Measurements from ENCODE around the gene ARL4A. TPM values are rescaled to one million over a fixed set of nuclear protein-coding genes. Genes with fewer than 3 reads are reported as not detected.

The ARL4A gene
- total and polyA plus RNA-seq, 2 of the 13 experiments (the other 11 are each of a cell fraction or from before 2014, with no cell fraction given): 10.8 to 25.6 TPM

GRCh38 chr7:12689451-12689850 lies 2.0 kb downstream of the ARL4A start (continued):
- TF ChIP-seq ARID5B (CRISPR knock-in tag; IDR thresholded peaks at IDR 0.05): no peak
- no peak for TF ChIP-seq ZZZ3 (CRISPR knock-in tag; IDR thresholded peaks at IDR 0.05; ENCODE audit: borderline replicate concordance)
- no peak for TF ChIP-seq ATF7 (IDR thresholded peaks at IDR 0.05)
- no peak for TF ChIP-seq ATF7 (CRISPR knock-in tag; IDR thresholded peaks at IDR 0.05)
- TF ChIP-seq ZBTB14 (CRISPR knock-in tag; IDR thresholded peaks at IDR 0.05): no peak
- TF ChIP-seq ZNF770 (CRISPR knock-in tag; IDR thresholded peaks at IDR 0.05): no peak
- no peak for TF ChIP-seq TBL1XR1 (IDR thresholded peaks at IDR 0.05; ENCODE audit: borderline replicate concordance, low read length, partially characterized antibody)
- TF ChIP-seq MEF2D (CRISPR knock-in tag; IDR thresholded peaks at IDR 0.05): no peak
- TF ChIP-seq ZBTB37 (CRISPR knock-in tag; IDR thresholded peaks at IDR 0.05): no peak

Measured in HepG2 (cell line).